ENCODE results near the gene IL1RL2.

DNA sequence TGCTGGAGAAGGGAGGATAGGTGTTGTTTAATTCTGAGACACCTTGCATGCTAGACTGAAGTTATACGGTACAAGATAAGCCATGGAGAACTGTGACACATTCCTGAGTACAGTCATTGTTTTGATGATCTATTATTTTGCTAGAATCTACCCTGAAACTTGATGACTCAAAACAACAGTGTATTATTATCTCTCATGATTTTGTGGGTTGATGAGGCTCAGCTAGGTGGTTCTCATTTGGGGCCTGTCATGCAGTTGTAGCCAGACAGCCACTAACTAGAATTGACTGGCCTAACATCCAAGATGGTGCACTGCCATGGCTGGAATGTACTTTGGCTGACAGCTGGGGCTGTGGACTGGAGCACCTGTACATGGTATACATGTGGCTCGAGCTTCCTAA lies 49.7 kb upstream of the IL1RL2 start:
- TF ChIP-seq CTCF (conservative IDR thresholded peaks at IDR 0.05; ENCODE audit: low read depth, low read length) (no peak), EZH2 (IDR thresholded peaks at IDR 0.05; ENCODE audit: borderline replicate concordance, low read depth, low read length, poor library complexity, severe bottlenecking) (no peak)
